Endothelial cell of umbilical vein (primary cell): Measurements from ENCODE around the gene YPEL5. TPM values are rescaled to one million over a fixed set of nuclear protein-coding genes. Genes with fewer than 3 reads are reported as not detected.

Source experiments
- BruUV-seq: library from RNA; stranded (reverse); fragments of 400-500 nt; replicated peaks from 2 replicates; lab custom pipeline; 2021; lab: Mats Ljungman, UMichigan
- CTCF ChIA-PET: fragments of 300-600, 350-600 bp; sonication (Branson Sonifier 250); formaldehyde crosslinking; loops from one replicate; lab custom pipeline; 2021; ENCODE audit warnings: antibody characterized with exemption, inconsistent platforms; lab: Charles Lee
- POLR2A ChIA-PET: fragments of 300-600, 350-600 bp; sonication (Branson Sonifier 250); formaldehyde crosslinking; loops from one replicate; lab custom pipeline; 2021; ENCODE audit warnings: antibody characterized with exemption, inconsistent platforms; lab: Charles Lee
- DNase-seq: peaks from one replicate; pipeline ENCODE4 v3.0.0-alpha.2; 2011; ENCODE audit warnings: low read depth, low spot score
- FAIRE-seq: peaks from 2 replicates; lab custom pipeline; 2011; peaks lifted over from hg19 to GRCh38; lab: Jason Lieb, UNC
- H2AFZ ChIP-seq: 2 replicates; pipeline ENCODE4 v1.6.0; 2012; ENCODE audit warnings: low read depth, low read length, control low read depth, inconsistent platforms
- H3K27ac ChIP-seq: 2 replicates; pipeline ENCODE4 v1.5.1; 2011; ENCODE audit warnings: low read depth, mild to moderate bottlenecking, control low read depth, low read length, moderate library complexity; ENCODE audit not compliant: insufficient read depth
- H3K27me3 ChIP-seq, 2 experiments: 2 replicates each; pipeline versions ENCODE4 v1.6.0 to v1.6.1; 2011; ENCODE audit warnings: low read length in 2 of 2, mixed read lengths in 1 of 2; ENCODE audit not compliant: control insufficient read depth in 2 of 2, insufficient read depth in 2 of 2
- H3K36me3 ChIP-seq, 2 experiments: 2 replicates in 1 of 2; 3 replicates in 1 of 2; pipeline ENCODE4 v1.5.1; 2011; ENCODE audit warnings: low read length in 2 of 2, mild to moderate bottlenecking in 1 of 2, moderate library complexity in 1 of 2; ENCODE audit not compliant: control insufficient read depth in 2 of 2, insufficient read depth in 2 of 2; ENCODE audit errors: extremely low read depth in 1 of 2
- H3K4me1 ChIP-seq: 3 replicates; pipeline ENCODE4 v1.5.1; 2011; ENCODE audit warnings: mild to moderate bottlenecking, low read length; ENCODE audit not compliant: control insufficient read depth, insufficient read depth; ENCODE audit errors: extremely low read depth
- H3K4me2 ChIP-seq: 2 replicates; pipeline ENCODE4 v1.6.1; 2011; ENCODE audit warnings: low read length, control low read depth, mixed read lengths; ENCODE audit not compliant: insufficient read depth
- H3K4me3 ChIP-seq, 3 experiments: fragments of 200-600 bp in 1 of 3; sonication (generic), shearing (Covaris generic) in 1 of 3; replicated peaks in 1 of 3; 2 replicates each; pipeline ENCODE4 v1.5.1; 2011 to 2016; ENCODE audit warnings: control low read depth in 3 of 3, low read length in 3 of 3, mild to moderate bottlenecking in 2 of 3, inconsistent platforms in 1 of 3, low read depth in 1 of 3, moderate library complexity in 1 of 3; ENCODE audit not compliant: insufficient read depth in 1 of 3
- H3K79me2 ChIP-seq: 2 replicates; pipeline ENCODE4 v1.6.0; 2012; ENCODE audit warnings: low read length, inconsistent platforms; ENCODE audit not compliant: control insufficient read depth, insufficient read depth
- H3K9ac ChIP-seq: replicated peaks from 2 replicates; pipeline ENCODE3; 2011; ENCODE audit warnings: low read length, control low read depth; ENCODE audit not compliant: insufficient read depth; ENCODE audit errors: extremely low read depth
- H3K9me1 ChIP-seq: replicated peaks from 3 replicates; pipeline ENCODE4 v1.6.0; 2011; ENCODE audit warnings: mild to moderate bottlenecking, low read length; ENCODE audit not compliant: control insufficient read depth, insufficient read depth; ENCODE audit errors: extremely low read depth
- H3K9me3 ChIP-seq: replicated peaks from 2 replicates; pipeline ENCODE4 v1.5.1; 2012; ENCODE audit warnings: low read length, inconsistent platforms; ENCODE audit not compliant: control insufficient read depth, insufficient read depth
- H4K20me1 ChIP-seq: replicated peaks from 2 replicates; pipeline ENCODE3; 2011; ENCODE audit warnings: mild to moderate bottlenecking, low read length; ENCODE audit not compliant: control insufficient read depth, insufficient read depth; ENCODE audit errors: extremely low read depth
- CTCF ChIP-seq, 2 donors: IDR thresholded peaks; 1 replicate in 1 of 2; 2 replicates in 1 of 2; pipeline ENCODE4 v1.5.1; 2011; ENCODE audit warnings: low read length in 2 of 2, mild to moderate bottlenecking in 2 of 2, moderate library complexity in 2 of 2, control low read depth in 1 of 2, inconsistent platforms in 1 of 2, low read depth in 1 of 2; ENCODE audit not compliant: insufficient read depth in 1 of 2; ENCODE audit errors: extremely low read depth in 1 of 2
- EZH2 ChIP-seq: IDR thresholded peaks from 2 replicates; pipeline ENCODE4 v1.6.1; 2012; ENCODE audit warnings: borderline replicate concordance, low read depth, mild to moderate bottlenecking, moderate library complexity, low read length, inconsistent platforms; ENCODE audit not compliant: severe bottlenecking
- FOS ChIP-seq: IDR thresholded peaks from 2 replicates; pipeline ENCODE4 v1.6.1; 2011; ENCODE audit warnings: mild to moderate bottlenecking, low read length, moderate library complexity, borderline replicate concordance; ENCODE audit not compliant: insufficient read depth
- GATA2 ChIP-seq: IDR thresholded peaks from 2 replicates; pipeline ENCODE4 v1.7.0; 2011; ENCODE audit warnings: low read depth, mild to moderate bottlenecking, moderate library complexity, mixed read lengths, low read length; ENCODE audit not compliant: insufficient read length, insufficient read depth
- JUN ChIP-seq: IDR thresholded peaks from 2 replicates; pipeline ENCODE4 v1.6.1; 2011; ENCODE audit warnings: borderline replicate concordance, low read depth; ENCODE audit not compliant: insufficient read length, insufficient read depth
- MYC ChIP-seq: IDR thresholded peaks from one replicate; pipeline ENCODE4 v1.6.1; 2011; ENCODE audit warnings: mild to moderate bottlenecking, low read depth, low read length
- POLR2A ChIP-seq: IDR thresholded peaks from 2 replicates; pipeline ENCODE4 v1.6.1; 2012; ENCODE audit warnings: low read depth, mild to moderate bottlenecking, control low read depth, low read length
- POLR2AphosphoS5 ChIP-seq: IDR thresholded peaks from 2 replicates; pipeline ENCODE4 v1.6.1; 2012; ENCODE audit warnings: low read depth, mild to moderate bottlenecking, control low read depth, low read length, moderate library complexity; ENCODE audit not compliant: insufficient read depth
- dilution Hi-C: fragments of 300-500 bp; cut with MboI; formaldehyde crosslinking; loops from one replicate; pipeline ENCODE4 v1.15.0; 2019; ENCODE audit warnings: low sequenced_read_pairs; ENCODE audit not compliant: extremely low pct_ligation_motif_present
- intact Hi-C: fragments of 100-400 bp; cut with micrococcal nuclease; formaldehyde crosslinking; loops from one replicate; pipeline ENCODE4 v1.10.0; 2022
- polyA plus RNA-seq, 4 experiments: library from polyadenylated mRNA; depleted of rRNA in 3 of 4; stranded (reverse) in 3 of 4; unstranded in 1 of 4; fragments of >200 nt; gene quantifications; 2 replicates each; pipeline versions ENCODE4 v1.2.1 to v1.2.3, GENCODE V29; 2011 to 2012; ENCODE audit warnings: missing spikeins in 1 of 4
- total RNA-seq: library from RNA; stranded (reverse); gene quantifications from 2 replicates; pipeline ENCODE4 v1.2.3, GENCODE V29; 2021
- TF ChIP-seq, protein P1 (sequence below): IDR thresholded peaks from 2 replicates; pipeline ENCODE4 v1.6.1; 2011; ENCODE audit not compliant: insufficient read depth, insufficient read length

YPEL5 gene
- total and polyA plus RNA-seq, 2 donors (not counting 3 experiments of a cell fraction or from before 2014, with no cell fraction given) = 49.5 to 62.0 TPM

GRCh38 chr2:30206461-30207430, 59.9 kb downstream of the YPEL5 start:
- no TSS peak for BruUV-seq
- no peak overlapping the region for H3K4me2 ChIP-seq
- H3K27me3 ChIP-seq = peaks cover 0 to 2% of the 10 kb centered on the region in 2 experiments
- POLR2A ChIA-PET = no interaction called here
- no peak overlapping the region for H3K27ac ChIP-seq
- intact Hi-C loops = loop anchor here (5.0 kb wide), 1 partner anchor 656 kb away; no protein-coding TSS in a partner anchor
- dilution Hi-C loops = no loop called here
- no peak for DNase-seq
- no peak overlapping the region for H3K9ac ChIP-seq
- H4K20me1 ChIP-seq = no peaks in the 10 kb centered on the region
- no peaks in the 10 kb centered on the region for H3K79me2 ChIP-seq
- no peak for FAIRE-seq
- H3K4me1 ChIP-seq = no peaks in the 10 kb centered on the region
- H3K9me3 ChIP-seq = no peaks in the 10 kb centered on the region
- CTCF ChIA-PET = interaction anchor here (1.6 to 9.8 kb wide), 5 partner anchors 12 to 507 kb away, joined by 6 to 274 read pairs (median 103); no protein-coding TSS in a partner anchor
- H3K9me1 ChIP-seq = no peaks in the 10 kb centered on the region
- no peak overlapping the region for H3K4me3 ChIP-seq
- H2AFZ ChIP-seq = no peak overlapping the region
- H3K36me3 ChIP-seq = no peaks in the 10 kb centered on the region
- TF ChIP-seq CTCF (IDR thresholded peaks at IDR 0.05; ENCODE audit: extremely low read depth in 1 of 2, insufficient read depth in 1 of 2, low read depth in 1 of 2, low read length in 2 of 2) (no peak), JUN (no peak), POLR2A (no peak), EZH2 (no peak), MYC (no peak), POLR2AphosphoS5 (no peak), GATA2 (no peak), FOS (no peak)
- TF ChIP-seq, protein P1, sequence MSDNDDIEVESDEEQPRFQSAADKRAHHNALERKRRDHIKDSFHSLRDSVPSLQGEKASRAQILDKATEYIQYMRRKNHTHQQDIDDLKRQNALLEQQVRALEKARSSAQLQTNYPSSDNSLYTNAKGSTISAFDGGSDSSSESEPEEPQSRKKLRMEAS = no peak
